Liver (tissue), 10 donors: ENCODE results near the gene PHLPP2. TPM values are rescaled to one million over a fixed set of nuclear protein-coding genes. Genes with fewer than 3 reads are reported as not detected.
"Not testable (repeated sequence)": the region's sequence is repeated elsewhere in the genome, so short reads cannot be mapped to it uniquely, and the experiment has no call there.

ENCODE experiments used
- DNase-seq: peaks from one replicate; pipeline ENCODE4 v3.0.0-alpha.2; 2017; ENCODE audit warnings: low spot score
- H3K27ac ChIP-seq, 2 donors: one replicate each; pipeline ENCODE4 v1.7.0; 2013; ENCODE audit warnings: inconsistent platforms in 2 of 2, low read length in 2 of 2, control low read depth in 1 of 2, low read depth in 1 of 2, mild to moderate bottlenecking in 1 of 2
- H3K27me3 ChIP-seq, 4 donors: one replicate each; pipeline versions ENCODE4 v1.6.1 to v1.7.0; 2013; ENCODE audit warnings: low read length in 3 of 4, inconsistent platforms in 1 of 4, mild to moderate bottlenecking in 1 of 4, moderate library complexity in 1 of 4; ENCODE audit not compliant: control insufficient read depth in 4 of 4, insufficient read depth in 4 of 4
- H3K36me3 ChIP-seq, 4 donors: one replicate each; pipeline versions ENCODE4 v1.6.1 to v1.7.0; 2013; ENCODE audit warnings: low read length in 3 of 4, mild to moderate bottlenecking in 3 of 4, low read depth in 1 of 4, moderate library complexity in 1 of 4; ENCODE audit not compliant: control insufficient read depth in 4 of 4, insufficient read depth in 3 of 4
- H3K4me1 ChIP-seq, 4 donors: one replicate each; pipeline versions ENCODE4 v1.6.1 to v1.7.0; 2013; ENCODE audit warnings: low read length in 3 of 4, mild to moderate bottlenecking in 3 of 4, moderate library complexity in 1 of 4; ENCODE audit not compliant: control insufficient read depth in 4 of 4, insufficient read depth in 4 of 4
- H3K4me3 ChIP-seq, 3 donors: one replicate each; pipeline versions ENCODE4 v1.6.1 to v1.7.0; 2013; ENCODE audit warnings: low read length in 3 of 3, control low read depth in 1 of 3, low read depth in 1 of 3, mild to moderate bottlenecking in 1 of 3
- H3K9ac ChIP-seq, 2 donors: one replicate each; pipeline ENCODE4 v1.7.0; 2013; ENCODE audit warnings: low read length in 2 of 2, mild to moderate bottlenecking in 2 of 2, moderate library complexity in 2 of 2, control low read depth in 1 of 2, low read depth in 1 of 2
- H3K9me3 ChIP-seq, 4 donors: one replicate each; pipeline versions ENCODE4 v1.6.1 to v1.7.0; 2013; ENCODE audit warnings: low read length in 3 of 4; ENCODE audit not compliant: control insufficient read depth in 4 of 4
- FOXA1 ChIP-seq: IDR thresholded peaks from 2 replicates; pipeline ENCODE4 v1.6.1; 2016; ENCODE audit warnings: antibody characterized with exemption
- FOXA2 ChIP-seq: IDR thresholded peaks from 2 replicates; pipeline ENCODE4 v1.6.1; 2016; ENCODE audit warnings: antibody characterized with exemption
- HNF4A ChIP-seq, 2 donors: conservative IDR thresholded peaks; 2 replicates each; pipeline ENCODE4 v1.6.1; 2016; ENCODE audit warnings: antibody characterized with exemption in 2 of 2, mild to moderate bottlenecking in 2 of 2
- RAD21 ChIP-seq, 2 donors: IDR thresholded peaks; 2 replicates each; pipeline ENCODE4 v1.6.1; 2016; ENCODE audit warnings: antibody characterized with exemption in 2 of 2, mild to moderate bottlenecking in 2 of 2
- RXRA ChIP-seq, 2 donors: IDR thresholded peaks; 2 replicates each; pipeline ENCODE4 v1.6.1; 2017 to 2018; ENCODE audit warnings: antibody characterized with exemption in 2 of 2, mild to moderate bottlenecking in 1 of 2
- SP1 ChIP-seq: IDR thresholded peaks from 2 replicates; pipeline ENCODE4 v1.6.1; 2018; ENCODE audit warnings: antibody characterized with exemption, mild to moderate bottlenecking
- YY1 ChIP-seq: IDR thresholded peaks from 2 replicates; pipeline ENCODE4 v1.6.1; 2016; ENCODE audit warnings: antibody characterized with exemption, mild to moderate bottlenecking
- WGBS: extraction: QIAGEN DNeasy Blood & Tissue Kit; methylation state at CpG from one replicate; pipeline ENCODE4 v1.1.7; 2013; 5-methylcytosine and 5-hydroxymethylcytosine counted together
- polyA plus RNA-seq, 2 donors: library from polyadenylated mRNA; stranded (reverse) in 1 of 2; unstranded in 1 of 2; fragments of 200-250 nt in 1 of 2; fragments of >200 nt in 1 of 2; fragmentation: Nextera tagmentation in 1 of 2; extraction: Ambion mirVana in 1 of 2; gene quantifications; one replicate each; pipeline versions ENCODE4 v1.2.1 to v1.2.3, GENCODE V29; 2013 to 2015
- small RNA-seq: library from RNA; depleted of rRNA; stranded (forward); fragments of <200 nt; gene quantifications from one replicate; pipeline ENCODE3, GENCODE V24; 2014
- total RNA-seq, 2 donors: library from RNA; depleted of rRNA; stranded (reverse); fragments of >200 nt; gene quantifications; one replicate each; pipeline ENCODE4 v1.2.3, GENCODE V29; 2014
- TF ChIP-seq, protein P1 (sequence below): IDR thresholded peaks from 2 replicates; pipeline ENCODE4 v1.6.1; 2016; ENCODE audit warnings: antibody characterized with exemption
- donor health status: healthy.
- donor health status: healthy.
- donor health status: healthy.
- donor health status: healthy.
- donor health status: healthy.

PHLPP2 gene
- total and polyA plus RNA-seq, 4 donors = 1.2 to 7.8 (median 3.9) TPM

DNA sequence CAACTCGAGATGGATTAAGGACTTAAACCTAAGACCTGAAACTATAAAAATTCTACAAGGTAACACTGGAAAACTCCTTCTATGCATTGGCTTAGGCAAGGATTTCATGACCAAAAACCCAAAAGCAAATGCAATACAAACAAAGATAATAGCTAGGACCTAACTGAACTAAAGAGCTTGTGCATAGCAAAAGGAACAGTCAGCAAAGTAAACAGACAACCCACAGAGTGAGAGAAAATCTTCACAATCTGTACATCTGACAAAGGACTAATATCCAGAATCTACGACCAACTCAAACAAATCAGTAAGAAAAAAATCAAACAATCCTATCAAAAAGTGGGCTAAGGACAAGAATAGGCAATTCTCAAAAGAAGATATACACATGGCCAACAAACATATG is 126.1 kb downstream of the PHLPP2 start:
- whole genome bisulfite sequencing = 72% methylated on average over 2 of the region's 2 CpGs
- not testable (repeated sequence) for H3K36me3 ChIP-seq, H3K9me3 ChIP-seq, H3K4me3 ChIP-seq, H3K27me3 ChIP-seq, DNase-seq, H3K9ac ChIP-seq, H3K27ac ChIP-seq
- peak; percentile 23 for TF ChIP-seq FOXA2
- H3K4me1 ChIP-seq = peaks cover 3 to 29% (median 17%) of the 10 kb centered on the region in 4 donors

DNA sequence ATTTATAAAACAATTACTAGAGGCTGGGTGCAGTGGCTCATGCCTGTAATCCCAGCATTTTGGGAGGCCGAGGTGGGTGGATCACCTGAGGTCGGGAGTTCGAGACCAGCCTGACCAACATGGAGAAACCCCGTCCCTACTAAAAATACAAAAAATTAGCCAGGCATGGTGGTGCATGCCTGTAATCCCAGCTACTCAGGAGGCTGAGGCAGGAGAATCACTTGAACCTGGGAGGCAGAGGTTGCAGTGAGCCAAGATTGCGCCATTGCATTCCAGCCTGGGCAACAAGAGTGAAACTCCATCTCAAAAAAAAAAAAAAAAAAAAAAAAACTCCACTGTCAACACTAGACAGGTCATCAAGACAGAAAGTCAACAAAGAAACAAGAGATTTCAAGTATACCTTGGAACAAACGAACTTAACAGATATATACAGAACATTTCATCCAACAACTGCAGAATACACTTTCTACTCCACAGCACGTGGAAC is 129.1 kb downstream of the PHLPP2 start:
- 61% methylated on average over 6 of the region's 7 CpGs for WGBS
- not testable (repeated sequence) for H3K27me3 ChIP-seq

More for the DNA sequence above, 129.1 kb downstream of the PHLPP2 start:
- not testable (repeated sequence) for H3K9me3 ChIP-seq, H3K4me3 ChIP-seq, H3K36me3 ChIP-seq, H3K9ac ChIP-seq, DNase-seq
- Histone ChIP-seq H3K27ac (peak overlapping the region; percentile 88), H3K4me1 (peaks cover 12 to 49% (median 36%) of the 10 kb centered on the region in 4 donors)
- peak; percentile 90 for TF ChIP-seq FOXA1
- TF ChIP-seq, protein P1, sequence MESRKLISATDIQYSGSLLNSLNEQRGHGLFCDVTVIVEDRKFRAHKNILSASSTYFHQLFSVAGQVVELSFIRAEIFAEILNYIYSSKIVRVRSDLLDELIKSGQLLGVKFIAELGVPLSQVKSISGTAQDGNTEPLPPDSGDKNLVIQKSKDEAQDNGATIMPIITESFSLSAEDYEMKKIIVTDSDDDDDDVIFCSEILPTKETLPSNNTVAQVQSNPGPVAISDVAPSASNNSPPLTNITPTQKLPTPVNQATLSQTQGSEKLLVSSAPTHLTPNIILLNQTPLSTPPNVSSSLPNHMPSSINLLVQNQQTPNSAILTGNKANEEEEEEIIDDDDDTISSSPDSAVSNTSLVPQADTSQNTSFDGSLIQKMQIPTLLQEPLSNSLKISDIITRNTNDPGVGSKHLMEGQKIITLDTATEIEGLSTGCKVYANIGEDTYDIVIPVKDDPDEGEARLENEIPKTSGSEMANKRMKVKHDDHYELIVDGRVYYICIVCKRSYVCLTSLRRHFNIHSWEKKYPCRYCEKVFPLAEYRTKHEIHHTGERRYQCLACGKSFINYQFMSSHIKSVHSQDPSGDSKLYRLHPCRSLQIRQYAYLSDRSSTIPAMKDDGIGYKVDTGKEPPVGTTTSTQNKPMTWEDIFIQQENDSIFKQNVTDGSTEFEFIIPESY = peak; percentile 13
- TF ChIP-seq FOXA2 = peak; percentile 90
- peak in 1 of 2 donors; percentile 11 for TF ChIP-seq RAD21 (IDR thresholded peaks at IDR 0.05)
- TF ChIP-seq RXRA (IDR thresholded peaks at IDR 0.05) = peak; percentile 39 to 64
- peak; percentile 41 to 49 for TF ChIP-seq HNF4A (conservative IDR thresholded peaks at IDR 0.05)
- TF ChIP-seq YY1 = peak; percentile 12
- peak; percentile 27 for TF ChIP-seq SP1

Small RNAs within 50 kb of the gene (small RNA-seq; reads per million reads assigned to genes)
- not detected for gene RNU6-208P
- gene SNORA70D = not detected
- 3,292 reads per million, percentile 100 among the genes with 10 or more reads in this experiment for gene SNORD71

Other genes with a start within 250 kb of the PHLPP2 start
- 1 to 10 TPM; 2.1 to 2.7 TPM for gene ZNF19, start 235.4 kb downstream of the PHLPP2 start, total RNA-seq
- gene ZNF19, start 235.4 kb downstream of the PHLPP2 start, polyA plus RNA-seq = 1 to 10 TPM in 1 of 2 donors, under 1 TPM in 1; 0.73 to 1.7 TPM
- 10 to 100 TPM in 1 of 2 donors, under 1 TPM in 1; 0.09 to 14.3 TPM for gene CHST4, start 198.3 kb downstream of the PHLPP2 start, total RNA-seq
- 10 to 100 TPM in 1 of 2 donors, 1 to 10 TPM in 1; 3.8 to 10.5 TPM for gene CHST4, start 198.3 kb downstream of the PHLPP2 start, polyA plus RNA-seq
- gene TAT, start 147.6 kb downstream of the PHLPP2 start, total RNA-seq = 100 to 1,000 TPM in 1 of 2 donors, 10 to 100 TPM in 1; 10.6 to 484 TPM
- gene TAT, start 147.6 kb downstream of the PHLPP2 start, polyA plus RNA-seq = 100 to 1,000 TPM; 382 to 540 TPM
- 1 to 10 TPM; 4.9 TPM for gene MARVELD3, start 98.5 kb downstream of the PHLPP2 start, total RNA-seq
- 1 to 10 TPM; 1.8 to 3.3 TPM for gene MARVELD3, start 98.5 kb downstream of the PHLPP2 start, polyA plus RNA-seq
- 10 to 100 TPM; 41.9 to 64.4 TPM for gene AP1G1, start 84.1 kb upstream of the PHLPP2 start, total RNA-seq
- gene AP1G1, start 84.1 kb upstream of the PHLPP2 start, polyA plus RNA-seq = 10 to 100 TPM; 11.4 to 23.8 TPM
- 10 to 100 TPM; 10.7 to 15.0 TPM for gene ATXN1L, start 121.3 kb upstream of the PHLPP2 start, total RNA-seq
- 1 to 10 TPM; 5.7 to 6.3 TPM for gene ATXN1L, start 121.3 kb upstream of the PHLPP2 start, polyA plus RNA-seq
- 1 to 10 TPM; 1.9 to 2.1 TPM for gene ZNF821, start 159.5 kb upstream of the PHLPP2 start, total RNA-seq
- 1 to 10 TPM; 1.0 to 3.0 TPM for gene ZNF821, start 159.5 kb upstream of the PHLPP2 start, polyA plus RNA-seq
- 10 to 100 TPM; 65.4 to 95.3 TPM for gene IST1, start 170.8 kb upstream of the PHLPP2 start, total RNA-seq
- 10 to 100 TPM; 33.8 to 41.7 TPM for gene IST1, start 170.8 kb upstream of the PHLPP2 start, polyA plus RNA-seq